HG03066 (cell line): ENCODE data around the gene MAST1.
"Not testable (repeated sequence)": the region's sequence is repeated elsewhere in the genome, so short reads cannot be mapped to it uniquely, and the experiment has no call there.

Experiments
- ATAC-seq: cut with Tn5 transposase; IDR thresholded peaks from one replicate; pipeline ENCODE4 v1.9.1; 2021; ENCODE audit warnings: low read depth; ENCODE audit not compliant: unreplicated experiment

MAST1 gene

DNA sequence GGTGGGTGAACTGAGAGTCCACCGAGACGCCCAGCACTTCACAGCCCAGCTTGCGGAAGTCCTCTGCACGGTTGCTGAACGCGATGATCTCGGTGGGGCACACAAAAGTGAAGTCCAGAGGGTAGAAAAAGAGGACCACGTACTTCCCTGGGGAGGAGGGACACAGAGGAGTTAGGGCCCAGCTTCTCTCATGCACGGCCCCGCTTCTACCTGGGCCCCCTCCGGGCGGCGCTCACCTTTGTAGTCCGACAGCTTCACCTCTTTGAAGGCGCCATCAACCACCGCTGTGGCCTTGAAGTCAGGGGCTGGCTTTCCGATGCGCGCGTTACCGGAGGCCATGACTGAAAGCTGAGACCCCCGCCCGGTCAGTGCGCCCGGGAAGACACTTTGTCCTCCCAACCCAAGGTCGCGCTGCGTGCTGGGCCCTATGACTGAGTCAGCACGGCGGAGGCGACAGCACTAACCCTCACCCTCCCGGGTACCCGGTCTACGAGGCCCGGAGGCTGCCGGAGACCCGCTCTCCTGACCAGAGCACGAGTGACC, 37.3 kb upstream of the MAST1 start:
- ATAC-seq: no peak

DNA sequence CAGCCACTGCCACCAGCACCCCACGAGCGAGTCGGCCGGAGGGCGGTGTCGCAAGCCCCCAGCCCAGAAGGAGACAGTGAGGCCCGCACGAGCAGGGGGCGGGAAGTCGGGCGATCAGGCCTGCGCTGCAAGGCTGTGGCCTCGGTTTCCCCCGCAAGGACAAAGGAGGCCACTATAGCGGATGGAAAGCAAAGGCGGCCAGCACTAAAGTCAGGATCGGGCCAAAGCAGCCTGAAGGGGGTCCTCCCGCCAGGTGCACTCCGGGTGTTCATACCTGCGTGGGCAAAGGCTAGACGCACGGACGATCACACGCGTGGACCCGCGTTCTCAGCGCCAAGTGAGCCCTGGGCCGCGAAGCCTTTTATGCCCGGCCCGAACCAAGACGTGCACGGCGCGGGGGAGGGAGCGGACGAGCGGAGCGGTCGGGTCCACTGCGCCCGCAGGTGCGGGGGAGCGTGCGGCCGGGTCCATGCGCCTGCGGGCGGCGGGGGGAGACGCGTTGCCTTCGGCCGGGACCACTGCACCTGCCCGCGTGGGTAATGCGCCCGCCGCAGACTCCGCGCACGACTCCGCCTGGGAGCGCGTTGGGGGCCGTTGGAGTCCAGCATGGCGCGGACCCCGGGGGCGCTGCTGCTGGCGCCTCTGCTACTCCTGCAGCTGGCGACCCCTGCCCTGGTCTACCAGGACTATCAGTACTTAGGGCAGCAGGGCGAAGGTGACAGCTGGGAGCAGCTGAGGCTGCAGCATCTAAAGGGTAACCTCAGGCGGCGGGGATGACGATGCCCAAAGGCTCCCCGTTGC, 36.6 kb upstream of the MAST1 start, which contains the start of the genes PRDX2 and THSD8:
PRDX2 (minus strand) TSS at position 335 of the 801 bp plus-strand sequence. CDS start 539 bp downstream, outside the sequence.
THSD8 (plus strand) TSS at position 604 of the 801 bp plus-strand sequence; CDS start at position 607, 3 bp downstream.
- no peak for ATAC-seq

DNA sequence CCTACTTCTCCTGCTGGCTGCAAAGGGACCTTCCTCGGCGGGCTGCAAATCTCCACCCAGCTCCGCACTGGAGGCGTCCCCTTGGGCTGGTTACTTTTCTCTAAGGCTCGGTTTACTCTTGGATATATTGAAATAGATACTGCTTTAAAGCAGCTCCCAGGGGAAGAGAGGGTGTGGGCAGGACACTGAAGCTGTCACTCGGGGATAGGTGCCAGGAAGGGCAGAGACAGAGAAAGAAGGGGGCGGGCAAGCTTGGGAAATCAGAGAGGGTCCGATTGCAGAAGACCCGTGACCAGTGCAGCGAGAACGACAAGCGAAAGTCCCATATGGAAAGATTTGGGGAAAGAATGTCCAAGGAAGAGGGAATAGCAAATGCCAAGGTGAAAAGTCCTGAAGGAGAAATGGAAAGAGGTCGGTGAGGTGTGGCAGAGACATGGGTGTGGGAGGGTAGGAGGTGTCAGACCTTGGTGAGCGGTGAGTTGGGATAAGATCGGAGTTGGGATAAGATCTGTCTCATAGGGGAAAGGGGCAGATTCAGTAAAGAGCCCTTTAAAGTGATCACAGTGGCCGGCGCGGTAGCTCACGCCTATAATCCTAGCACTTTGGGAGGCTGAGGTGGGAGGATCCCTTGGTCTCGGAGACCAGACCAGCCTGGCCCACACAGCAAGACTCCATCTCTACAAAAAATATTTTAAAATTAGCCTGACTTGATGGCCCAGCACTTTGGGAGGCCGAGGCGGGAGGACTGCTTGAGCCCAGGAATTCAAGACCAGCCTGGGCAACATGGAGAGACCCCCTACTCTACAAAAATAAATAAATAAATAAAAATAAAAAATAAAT, 35.8 kb upstream of the MAST1 start:
- ATAC-seq: no peak

DNA sequence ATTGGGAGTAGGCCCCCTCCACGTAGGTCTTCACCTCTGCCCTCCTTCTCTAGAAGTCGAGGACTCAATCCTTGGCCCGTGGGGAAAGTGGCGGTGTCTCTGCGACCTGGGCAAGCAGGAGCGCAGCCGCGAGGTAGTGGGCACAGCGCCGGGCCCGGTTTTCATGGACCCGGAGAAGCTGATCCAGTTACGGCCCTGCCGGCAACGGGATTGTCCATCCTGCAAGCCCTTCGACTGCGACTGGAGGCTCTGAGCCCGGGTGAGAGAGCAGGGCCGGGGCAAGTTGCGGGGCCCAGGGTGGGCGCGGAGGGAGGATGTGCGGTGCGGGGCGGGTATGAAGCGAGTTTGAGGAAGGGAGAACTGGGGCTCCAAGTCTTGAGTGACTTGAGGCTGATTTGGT, 34.3 kb upstream of the MAST1 start:
- ATAC-seq: no peak

DNA sequence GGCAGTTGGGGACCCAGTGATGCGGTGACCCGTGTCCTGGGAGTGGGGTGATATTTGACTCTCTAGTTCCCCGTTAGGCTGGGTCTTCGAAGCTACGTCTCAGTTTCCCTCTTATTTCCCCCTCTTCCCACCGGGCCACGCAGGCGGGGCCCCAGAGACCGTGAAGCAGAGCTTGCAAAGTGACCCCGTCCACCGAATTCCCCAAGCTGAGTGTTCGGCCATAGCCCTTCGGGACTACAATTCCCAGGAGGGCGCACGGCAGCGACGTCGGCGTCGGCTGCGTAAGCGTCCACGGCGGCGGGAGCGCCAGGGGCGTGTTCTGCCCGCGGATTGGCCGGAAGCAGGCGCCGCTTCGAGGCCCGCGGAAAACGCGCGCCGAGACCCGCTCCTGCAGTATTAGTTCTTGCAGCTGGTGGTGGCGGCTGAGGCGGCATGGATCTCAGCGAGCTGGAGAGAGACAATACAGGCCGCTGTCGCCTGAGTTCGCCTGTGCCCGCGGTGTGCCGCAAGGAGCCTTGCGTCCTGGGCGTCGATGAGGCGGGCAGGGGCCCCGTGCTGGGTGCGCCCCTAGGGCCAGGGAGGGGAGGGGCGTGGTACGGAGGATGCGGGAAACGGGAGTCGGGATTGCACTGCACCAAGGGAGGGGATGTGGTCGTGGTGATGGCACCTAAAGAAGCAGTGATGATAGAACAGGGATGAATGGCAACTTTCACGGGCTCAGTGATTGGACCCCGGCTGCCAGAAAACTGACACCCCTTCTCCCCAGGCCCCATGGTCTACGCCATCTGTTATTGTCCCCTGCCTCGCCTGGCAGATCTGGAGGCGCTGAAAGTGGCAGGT, 31.9 kb upstream of the MAST1 start, which contains the start of gene RNASEH2A:
RNASEH2A (plus strand) TSS at position 343 of the 840 bp plus-strand sequence; CDS start at position 433, 90 bp downstream.
- ATAC-seq: peak; percentile 67

DNA sequence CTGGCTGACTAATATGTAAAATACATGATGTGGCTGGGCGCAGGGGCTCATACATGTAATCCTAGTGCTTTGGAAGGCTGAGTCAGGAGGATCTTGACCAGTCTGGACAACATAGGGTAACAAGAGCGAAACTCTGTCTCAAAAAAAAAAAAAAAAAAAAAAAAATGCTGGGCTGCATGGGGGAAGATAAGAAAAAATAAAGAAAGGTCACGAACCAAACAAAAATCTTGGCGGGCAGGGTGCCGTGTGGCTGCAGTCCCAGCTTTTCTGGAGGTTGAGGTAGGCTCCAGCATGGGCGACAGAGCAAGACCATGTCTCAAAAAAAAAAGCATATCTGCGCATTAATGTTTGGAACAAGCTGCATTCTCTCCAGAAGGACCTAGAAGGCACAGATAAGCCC, 23.2 kb upstream of the MAST1 start:
- no peak for ATAC-seq

DNA sequence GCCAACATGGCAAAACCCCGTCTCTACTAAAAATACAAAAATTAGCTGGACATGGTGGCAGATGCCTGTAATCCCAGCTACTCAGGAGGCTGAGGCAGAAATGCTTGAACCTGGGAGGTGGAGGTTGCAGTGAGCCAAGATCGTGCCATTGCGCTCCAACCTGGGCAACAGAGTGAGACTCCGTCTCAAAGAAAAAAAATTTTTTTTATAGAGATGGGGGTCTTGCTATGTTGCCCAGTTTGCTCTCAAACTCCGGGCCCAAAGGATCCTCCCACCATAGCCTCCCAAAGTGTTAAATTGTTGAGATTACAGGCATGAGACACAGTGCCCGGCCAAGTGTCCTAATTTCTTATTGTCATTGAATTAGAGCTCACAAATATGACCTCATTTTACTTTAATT, 21.1 kb upstream of the MAST1 start:
- ATAC-seq: not testable (repeated sequence)

DNA sequence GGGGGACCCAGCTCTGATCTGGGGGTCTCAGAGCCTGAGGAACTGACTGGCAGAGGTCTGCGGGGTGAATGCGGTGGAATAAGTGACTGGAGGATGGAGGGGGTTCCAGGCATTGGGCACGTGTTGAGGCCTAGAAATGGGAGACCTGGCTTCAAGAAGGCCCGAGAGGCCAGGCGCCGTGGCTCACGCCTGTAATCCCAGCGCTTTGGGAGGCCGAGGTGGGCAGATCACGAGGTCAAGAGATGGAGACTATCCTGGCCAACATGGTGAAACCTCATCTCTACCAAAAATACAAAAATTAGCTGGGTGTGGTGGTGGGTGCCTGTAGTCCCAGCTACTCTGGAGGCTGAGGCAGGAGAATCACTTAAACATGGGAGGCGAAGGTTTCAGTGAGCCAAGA, 20.5 kb upstream of the MAST1 start:
- ATAC-seq: not testable (repeated sequence)

DNA sequence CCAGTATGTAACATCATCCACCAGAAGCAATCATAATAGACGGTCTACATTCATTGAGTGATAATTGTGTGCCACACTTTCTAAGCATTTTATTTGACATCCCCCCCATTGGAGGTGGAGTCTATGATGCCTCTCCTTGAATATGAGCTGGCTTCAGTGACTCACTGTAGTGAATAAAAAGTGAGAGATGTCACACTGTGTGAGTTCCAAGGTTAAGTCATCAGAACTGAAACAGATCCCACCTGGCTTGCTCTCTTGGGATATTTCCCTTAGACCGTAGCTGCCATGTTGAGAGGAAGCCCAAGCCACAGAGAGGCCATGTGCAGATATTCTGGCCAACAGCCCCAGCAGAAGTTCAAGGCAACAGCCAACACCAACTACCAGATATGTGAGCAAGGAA, 16.6 kb upstream of the MAST1 start:
- no peak for ATAC-seq

DNA sequence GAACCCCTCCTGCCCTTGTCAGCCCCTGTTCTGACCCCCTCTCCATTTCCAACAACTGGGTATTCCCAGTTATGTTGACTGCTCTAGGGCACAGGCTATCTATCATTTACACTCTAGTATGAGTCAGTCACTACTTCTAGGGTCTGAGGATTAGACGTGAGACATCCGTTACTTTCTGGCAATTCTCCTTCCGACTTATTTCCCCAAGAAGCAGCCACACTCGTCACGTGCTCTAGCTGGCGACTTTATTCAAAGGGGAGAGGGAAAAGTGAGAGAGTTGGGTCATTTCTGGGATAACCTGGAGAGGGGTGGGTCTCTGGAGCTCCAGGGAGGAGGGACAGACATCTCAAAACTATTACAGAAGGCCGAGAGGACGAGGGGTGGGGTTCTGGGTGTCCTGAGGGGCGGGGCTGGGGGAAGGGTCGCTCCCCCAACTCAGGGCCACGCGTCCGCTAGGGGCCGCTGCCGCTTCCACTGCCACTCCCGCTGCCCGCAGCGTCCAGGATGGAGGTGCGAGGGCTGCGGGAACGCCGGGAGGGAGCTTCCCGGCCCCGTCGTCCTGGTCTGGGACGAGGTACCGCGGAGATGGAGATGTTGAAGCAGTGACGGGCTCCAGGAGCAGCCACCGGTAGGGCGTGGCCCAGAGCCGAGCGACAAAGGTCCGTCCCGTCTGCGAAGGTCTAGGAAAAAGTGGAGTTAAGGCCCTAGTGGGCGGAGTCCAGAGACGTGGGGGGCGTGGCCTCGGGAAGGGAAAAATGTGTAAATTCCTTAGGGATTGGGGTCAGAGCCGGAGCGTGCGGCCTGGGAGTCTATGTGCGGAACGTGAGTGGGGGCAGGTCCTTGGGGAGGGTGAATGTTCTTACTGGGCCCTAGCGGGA, 12.8 kb upstream of the MAST1 start:
- no peak for ATAC-seq

DNA sequence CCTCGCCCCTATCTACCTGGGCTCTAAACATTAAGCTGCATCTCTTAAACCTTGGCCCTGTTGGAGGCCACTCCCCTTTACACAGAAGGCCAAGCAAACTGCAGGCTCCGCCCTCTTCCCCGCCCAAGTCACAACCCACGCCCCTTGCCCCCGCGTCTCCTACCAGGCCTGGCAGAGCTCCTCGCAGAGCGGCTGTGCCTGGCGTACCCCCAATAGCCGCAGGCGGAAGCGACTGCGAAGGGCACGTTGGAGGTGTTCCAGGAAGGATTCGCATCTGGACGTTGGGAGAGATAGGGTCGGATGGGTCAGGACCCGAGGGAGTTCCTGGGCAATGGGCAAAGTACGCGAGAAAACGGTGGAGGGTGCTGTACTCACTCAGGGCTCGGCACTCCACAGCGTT, 9.8 kb upstream of the MAST1 start:
- no peak for ATAC-seq

DNA sequence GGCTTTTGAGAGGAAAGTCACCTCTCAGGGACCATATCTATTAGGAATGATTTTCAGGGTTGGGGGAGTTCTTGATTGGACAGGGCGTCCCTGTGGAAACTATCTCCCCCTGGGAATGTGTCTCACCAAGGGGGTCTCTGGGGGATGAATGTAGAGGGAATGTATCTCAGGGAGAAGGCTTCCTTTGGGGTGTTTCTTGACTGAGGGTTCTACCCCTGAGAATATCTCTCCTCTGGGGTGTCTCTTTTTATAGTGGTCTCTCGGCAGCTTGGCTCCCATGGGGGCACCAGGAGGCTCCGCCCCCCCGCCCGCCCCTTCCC, 4.9 kb upstream of the MAST1 start:
- ATAC-seq: no peak

DNA sequence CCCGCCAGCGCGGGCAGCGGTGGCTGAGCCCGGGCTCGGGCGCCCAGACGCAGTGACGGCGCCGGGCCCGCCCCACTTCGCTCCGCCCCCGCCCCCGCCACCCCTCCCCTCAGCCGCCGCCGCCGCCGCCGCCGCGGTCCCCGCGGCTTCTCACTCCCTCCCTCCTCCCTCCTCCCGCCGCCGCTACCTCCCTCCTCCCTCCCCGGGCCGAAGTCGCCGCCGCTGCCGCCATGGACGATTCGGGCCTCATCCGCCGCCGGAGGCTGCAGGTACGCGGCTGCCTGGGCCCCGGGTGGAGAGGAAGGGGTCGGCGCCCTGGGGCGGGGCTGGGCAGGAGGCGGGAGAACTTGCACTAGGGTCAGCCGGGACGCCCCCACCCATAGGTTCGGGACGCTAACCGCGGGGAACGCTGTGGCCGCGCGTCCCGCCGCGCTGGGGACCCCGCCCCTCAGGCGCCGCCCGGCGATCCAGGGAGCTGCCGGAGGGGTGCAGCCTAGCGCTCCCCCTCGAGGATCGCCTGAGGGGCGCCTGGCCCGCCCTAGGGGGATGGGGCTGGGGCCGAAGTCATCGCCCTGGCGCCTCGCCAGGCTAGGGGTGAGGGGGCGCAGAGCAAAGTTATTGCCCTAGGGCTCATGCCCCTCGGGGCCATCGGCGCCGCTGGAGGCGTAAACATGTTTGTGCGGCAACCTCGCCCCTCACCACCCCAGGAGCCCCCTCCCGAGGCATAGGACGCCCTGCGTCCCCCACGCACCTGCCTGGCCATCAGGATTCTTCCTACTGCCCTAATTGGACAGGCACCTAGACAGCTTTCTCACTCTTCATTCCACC, 4.4 kb upstream of the MAST1 start:
- no peak for ATAC-seq

DNA sequence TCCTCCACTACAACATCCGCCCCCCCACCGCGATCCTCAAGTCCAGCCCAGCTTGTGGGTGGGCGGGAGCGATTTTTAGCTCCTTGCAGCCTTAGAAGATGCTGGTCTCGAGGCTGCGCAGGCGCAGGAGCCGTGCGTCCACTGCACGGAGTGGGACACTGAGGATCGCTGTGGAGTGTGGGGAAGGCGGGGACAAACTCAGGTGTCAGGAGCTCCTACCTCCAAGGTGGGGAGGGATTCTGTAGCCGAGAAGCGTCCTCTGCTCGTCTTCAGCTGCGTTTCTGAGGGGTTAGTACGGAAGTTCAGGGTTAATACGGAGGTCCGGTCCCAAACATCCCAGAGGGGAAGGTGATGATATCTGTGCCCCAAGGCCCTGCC, 3.8 kb upstream of the MAST1 start, which contains the start of gene RTBDN:
RTBDN (minus strand) TSS at position 14 of the 378 bp plus-strand sequence. CDS start 4,600 bp downstream, outside the sequence.
- no peak for ATAC-seq

DNA sequence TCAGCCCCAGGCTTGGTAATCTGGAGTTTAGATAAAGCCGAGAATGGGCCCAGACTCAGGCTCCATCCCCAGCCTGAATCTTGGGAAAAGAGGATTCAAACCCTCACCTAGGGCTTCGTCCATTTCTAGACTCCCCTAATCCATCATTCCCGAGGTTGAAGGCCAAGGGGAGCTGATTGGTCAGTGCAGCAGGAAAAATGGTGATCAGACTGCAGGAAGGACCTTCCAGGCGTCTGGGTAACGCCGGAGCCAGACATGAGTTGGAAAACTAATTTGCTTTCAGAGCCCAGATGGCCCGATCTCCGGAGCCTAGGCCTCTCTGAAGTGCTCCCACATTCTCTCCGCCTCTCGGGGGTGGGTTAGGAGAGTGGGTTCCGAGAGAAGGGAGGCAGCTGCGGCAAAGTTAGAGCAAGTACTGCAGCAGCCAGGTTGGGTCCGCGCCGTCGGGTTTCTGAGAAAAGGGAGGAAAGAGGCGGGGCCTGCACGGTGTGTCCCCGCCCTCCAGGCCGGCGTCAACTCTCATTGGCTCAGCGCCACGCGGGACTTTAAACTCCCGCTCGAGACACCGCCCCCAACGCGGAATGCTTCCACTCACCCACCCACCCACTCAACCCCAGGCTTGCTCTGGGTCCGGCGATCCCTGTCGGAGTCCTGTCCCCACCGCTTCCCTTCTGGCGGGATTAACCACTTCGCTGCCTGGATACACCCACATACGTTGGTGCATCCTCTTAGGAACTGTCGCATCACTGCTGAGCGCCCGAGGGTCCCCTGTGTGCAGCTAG, 3.1 kb upstream of the MAST1 start:
- no peak for ATAC-seq

DNA sequence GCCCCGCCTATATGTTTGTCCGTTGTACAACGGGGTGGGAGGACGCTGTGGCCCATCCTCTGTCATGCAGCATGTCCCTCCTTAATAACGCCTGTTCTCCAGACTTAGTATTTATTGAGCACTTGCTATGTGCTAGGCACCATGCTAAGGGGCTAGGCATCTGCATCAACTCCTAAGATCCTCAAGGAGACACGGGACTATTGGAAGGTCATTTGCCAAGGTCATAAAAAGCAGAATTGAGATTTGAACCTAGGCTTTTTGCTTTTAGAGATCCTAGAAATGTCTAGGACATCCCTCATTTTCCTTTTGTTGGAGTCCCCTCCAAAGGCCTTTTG, 1.8 kb upstream of the MAST1 start:
- ATAC-seq: no peak

DNA sequence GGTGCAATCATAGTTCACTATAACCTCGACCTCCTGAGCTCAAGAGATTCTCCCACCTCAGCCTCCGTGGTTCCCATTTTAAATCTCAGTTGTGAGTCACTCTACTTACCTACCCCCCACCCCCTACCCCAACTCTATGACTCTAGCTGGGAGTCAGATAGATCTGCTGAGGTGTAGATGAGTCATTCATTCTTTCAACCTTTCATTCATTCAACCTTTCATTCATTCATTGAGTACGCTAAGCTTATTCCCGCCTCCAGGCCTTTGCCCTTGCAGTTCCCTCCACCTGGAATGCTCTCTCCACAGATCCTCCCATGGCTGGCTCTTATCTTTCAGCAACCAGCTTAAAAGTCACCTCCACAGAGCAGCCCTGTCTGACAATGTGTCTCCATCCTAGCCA, 1.1 kb upstream of the MAST1 start:
- ATAC-seq: no peak
